A549 (cell line): ENCODE data around the gene CSTF1. TPM values are rescaled to one million over a fixed set of nuclear protein-coding genes. Genes with fewer than 3 reads are reported as not detected.

Experiments
- ATAC-seq, 2 experiments: fragments of 200-7000 bp in 1 of 2; fragments of >200 bp in 1 of 2; cut with Nextera tagmentation in 1 of 2; cut with Tn5 transposase in 1 of 2; 3 replicates each; pipeline versions ENCODE4 v1.8.0 to v1.9.1; 2018 to 2020; ENCODE audit warnings: mild to moderate bottlenecking in 1 of 2, moderate library complexity in 1 of 2
- CTCF ChIA-PET: fragments of 300-600 bp; sonication (Branson Sonifier 250); formaldehyde crosslinking; extraction: SDS; loops from one replicate; lab custom pipeline; 2021; ENCODE audit warnings: antibody characterized with exemption, inconsistent platforms; lab: Yijun Ruan, JAX
- POLR2A ChIA-PET: fragments of 350-600 bp; formaldehyde crosslinking; extraction: SDS; loops from one replicate; lab custom pipeline; 2021; ENCODE audit warnings: antibody characterized with exemption, inconsistent platforms; lab: Yijun Ruan, JAX
- DNase-seq, 2 experiments: peaks; one replicate each; pipeline versions ENCODE4 v3.0.0 to v3.0.0-alpha.2; 2011 to 2016; ENCODE audit warnings: low read depth in 1 of 2, low spot score in 1 of 2
- FAIRE-seq: peaks from 2 replicates; lab custom pipeline; 2011; peaks lifted over from hg19 to GRCh38; lab: Jason Lieb, UNC
- H3K27ac ChIP-seq, 2 experiments: fragments of >200 bp; sonication (Bioruptor Twin); formaldehyde crosslinking; 3 replicates each; pipeline ENCODE4 v1.5.1; 2016 to 2017
- H3K4me1 ChIP-seq: fragments of >200 bp; sonication (Bioruptor Twin); formaldehyde crosslinking; 3 replicates; pipeline ENCODE4 v1.6.1; 2016
- H3K4me2 ChIP-seq: fragments of >200 bp; sonication (Bioruptor Twin); formaldehyde crosslinking; 3 replicates; pipeline ENCODE4 v1.6.1; 2016
- H3K4me3 ChIP-seq: fragments of >200 bp; sonication (Bioruptor Twin); formaldehyde crosslinking; 3 replicates; pipeline ENCODE4 v1.5.1; 2016
- H3K9me3 ChIP-seq: fragments of >200 bp; sonication (Bioruptor Twin); formaldehyde crosslinking; 3 replicates; pipeline ENCODE4 v1.6.1; 2016
- ATOH8 ChIP-seq: fragments of 250-450 bp; sonication (Bioruptor Pico); IDR thresholded peaks from 2 replicates; pipeline ENCODE4 v1.5.0; 2020; ENCODE audit warnings: low read depth, mild to moderate bottlenecking, moderate library complexity
- BCL3 ChIP-seq: fragments of >200 bp; sonication (Bioruptor Twin); formaldehyde crosslinking; IDR thresholded peaks from 3 replicates; pipeline ENCODE4 v1.6.1; 2016
- CBX2 ChIP-seq: fragments of 200-600 bp; sonication (generic); IDR thresholded peaks from 2 replicates; pipeline ENCODE4 v1.6.1; 2016; ENCODE audit warnings: low read depth, mild to moderate bottlenecking, borderline replicate concordance
- CEBPB ChIP-seq, 2 experiments: fragments of >200 bp in 1 of 2; sonication (Bioruptor Twin) in 1 of 2; formaldehyde crosslinking in 1 of 2; IDR thresholded peaks; 2 replicates each; pipeline ENCODE4 v1.6.1; 2012 to 2016
- CTCF ChIP-seq: fragments of >200 bp; sonication (Bioruptor Twin); formaldehyde crosslinking; IDR thresholded peaks from 3 replicates; pipeline ENCODE4 v1.5.1; 2016
- E2F6 ChIP-seq: IDR thresholded peaks from 2 replicates; pipeline ENCODE4 v1.6.1; 2012; ENCODE audit warnings: low read depth, borderline replicate concordance
- EHMT2 ChIP-seq: fragments of 200-600 bp; sonication (generic); IDR thresholded peaks from 2 replicates; pipeline ENCODE4 v1.6.1; 2016; ENCODE audit warnings: antibody characterized with exemption, low read depth, mild to moderate bottlenecking, moderate library complexity
- FOSB ChIP-seq: fragments of 250-450 bp; sonication (Bioruptor Pico); IDR thresholded peaks from 2 replicates; pipeline ENCODE4 v1.5.0; 2020; ENCODE audit warnings: mild to moderate bottlenecking, moderate library complexity
- FOSL2 ChIP-seq, 2 experiments: fragments of 450-650 bp in 1 of 2; fragments of >200 bp in 1 of 2; sonication (Bioruptor Twin) in 1 of 2; formaldehyde crosslinking; IDR thresholded peaks; 2 replicates each; pipeline versions ENCODE4 v1.5.0 to v1.6.1; 2016 to 2020; ENCODE audit warnings: mild to moderate bottlenecking in 1 of 2, moderate library complexity in 1 of 2
- HEYL ChIP-seq: fragments of 250-450 bp; sonication (Bioruptor Pico); IDR thresholded peaks from 2 replicates; pipeline ENCODE4 v1.8.0; 2021; ENCODE audit warnings: mild to moderate bottlenecking, moderate library complexity
- KDM1A ChIP-seq: fragments of 200-600 bp; sonication (generic); IDR thresholded peaks from 2 replicates; pipeline ENCODE4 v1.6.1; 2016; ENCODE audit warnings: low read depth, mild to moderate bottlenecking
- KDM5A ChIP-seq: fragments of 200-600 bp; sonication (generic); IDR thresholded peaks from 2 replicates; pipeline ENCODE4 v1.6.1; 2016; ENCODE audit warnings: antibody characterized with exemption, mild to moderate bottlenecking
- PHF8 ChIP-seq: fragments of 200-600 bp; sonication (generic); IDR thresholded peaks from 2 replicates; pipeline ENCODE4 v1.6.1; 2016; ENCODE audit warnings: low read depth, mild to moderate bottlenecking, antibody characterized with exemption, moderate library complexity, borderline replicate concordance
- POLR2AphosphoS2 ChIP-seq: conservative IDR thresholded peaks from 2 replicates; pipeline ENCODE4 v1.6.1; 2012; ENCODE audit warnings: low read length, improper control_type of control experiment, inconsistent platforms
- RFX5 ChIP-seq: fragments of 450-650 bp; IDR thresholded peaks from 2 replicates; pipeline ENCODE4 v1.7.1; 2014; ENCODE audit warnings: antibody characterized with exemption, mild to moderate bottlenecking, moderate library complexity
- RNF2 ChIP-seq: fragments of 200-600 bp; sonication (generic); IDR thresholded peaks from 2 replicates; pipeline ENCODE4 v1.6.1; 2016; ENCODE audit warnings: low read depth, mild to moderate bottlenecking, antibody characterized with exemption, moderate library complexity, borderline replicate concordance
- ZFP36 ChIP-seq: fragments of 450-650 bp; IDR thresholded peaks from 2 replicates; pipeline ENCODE4 v1.6.1; 2014; ENCODE audit warnings: borderline replicate concordance; ENCODE audit not compliant: partially characterized antibody
- ZNF302 ChIP-seq: fragments of 250-450 bp; sonication (Bioruptor Pico); IDR thresholded peaks from 2 replicates; pipeline ENCODE4 v1.9.0; 2021; ENCODE audit warnings: inconsistent platforms, mild to moderate bottlenecking, moderate library complexity
- ZSCAN20 ChIP-seq: fragments of 250-450 bp; sonication (Bioruptor Pico); IDR thresholded peaks from 2 replicates; pipeline ENCODE4 v1.8.0; 2022; ENCODE audit warnings: mild to moderate bottlenecking, moderate library complexity
- WGBS: methylation state at CpG from one replicate; pipeline ENCODE4 v1.1.6; 2017; ENCODE audit errors: missing lambda C conversion rate; 5-methylcytosine and 5-hydroxymethylcytosine counted together
- polyA plus RNA-seq, 4 experiments: library from polyadenylated mRNA; depleted of rRNA in 3 of 4; stranded (reverse); fragments of >200 nt; fragmentation: RNase III in 1 of 4; extraction: RNeasy Plus Mini Kit Qiagen cat#74134 plus additional on column Dnase treatment in 1 of 4; gene quantifications; 2 replicates in 3 of 4; 3 replicates in 1 of 4; pipeline ENCODE4 v1.2.3, GENCODE V29; 2011 to 2017

CSTF1 gene
- polyA plus RNA-seq, 2 of the 4 experiments (the other 2 are of a cell fraction), result 40.9 to 79.9 TPM

- DNase-seq (no peak), ATAC-seq (no peak), FAIRE-seq (no peak)
- Histone ChIP-seq H3K27ac (no peak overlapping the region), H3K4me2 (no peak overlapping the region), H3K4me1 (peaks cover 13% of the 10 kb centered on the region; the same call in 2 of the 3 replicates), H3K4me3 (no peak overlapping the region), H3K9me3 (no peaks in the 10 kb centered on the region)
- WGBS, result 81% methylated on average over 9 of the region's 9 CpGs
- ChIA-PET CTCF (interaction anchor here (0.8 kb wide), 1 partner anchor 29 kb away, joined by 3 read pairs; no protein-coding TSS in a partner anchor), POLR2A (no interaction called here)
- TF ChIP-seq CEBPB (IDR thresholded peaks at IDR 0.05), result no peak
- TF ChIP-seq FOSL2 (IDR thresholded peaks at IDR 0.05), result no peak
- no peak for TF ChIP-seq FOSL2 (CRISPR knock-in tag; IDR thresholded peaks at IDR 0.05)
- no peak for TF ChIP-seq CBX2
- TF ChIP-seq ZFP36, result no peak
- TF ChIP-seq HEYL (CRISPR knock-in tag), result no peak
- no peak for TF ChIP-seq ZSCAN20 (CRISPR knock-in tag)
- TF ChIP-seq PHF8, result no peak
- no peak for TF ChIP-seq KDM5A
- no peak for TF ChIP-seq ATOH8 (CRISPR knock-in tag)
- TF ChIP-seq, all 56 proteins: peak for 0
These were observed 33.6 kb downstream of the CSTF1 start for GRCh38 chr20:56426026-56426425.

- CTCF ChIA-PET, result no interaction called here
- no peak overlapping the region for H3K27ac ChIP-seq
These were observed 34.5 kb downstream of the CSTF1 start for GRCh38 chr20:56426926-56427325.

More at GRCh38 chr20:56426926-56427325, 34.5 kb downstream of the CSTF1 start:
- H3K9me3 ChIP-seq, result no peaks in the 10 kb centered on the region
- no peak for DNase-seq
- H3K4me1 ChIP-seq, result peaks cover 13% of the 10 kb centered on the region; the same call in 2 of the 3 replicates
- no peak for TF ChIP-seq FOSL2 (IDR thresholded peaks at IDR 0.05)
- no peak for TF ChIP-seq FOSL2 (CRISPR knock-in tag; IDR thresholded peaks at IDR 0.05)
- no peak for TF ChIP-seq ZNF302 (CRISPR knock-in tag)
- no peak for TF ChIP-seq ATOH8 (CRISPR knock-in tag)
- no peak for TF ChIP-seq RFX5
- TF ChIP-seq CTCF, result no peak
- TF ChIP-seq ZSCAN20 (CRISPR knock-in tag), result no peak
- TF ChIP-seq RNF2, result no peak
- TF ChIP-seq FOSB (CRISPR knock-in tag), result no peak
- TF ChIP-seq KDM5A, result no peak
- no peak for TF ChIP-seq BCL3
- TF ChIP-seq POLR2AphosphoS2, result no peak
- no peak for TF ChIP-seq KDM1A
- no peak for TF ChIP-seq EHMT2
- no peak for TF ChIP-seq PHF8
- TF ChIP-seq E2F6, result no peak
- TF ChIP-seq, all 56 proteins: peak for 0
- no peak for FAIRE-seq
- POLR2A ChIA-PET, result no interaction called here
- ATAC-seq, result no peak
- Histone ChIP-seq H3K4me2 (no peak overlapping the region), H3K4me3 (no peak overlapping the region)
